NT2/D1 (cell line): ENCODE results near the gene AP2A2.

Experiments
- DNase-seq: peaks from one replicate; pipeline ENCODE4 v3.0.0-alpha.2; 2011; ENCODE audit warnings: low read depth, low spot score
- H3K27me3 ChIP-seq: 2 replicates; pipeline ENCODE4 v1.6.0; 2011; ENCODE audit warnings: mild to moderate bottlenecking; ENCODE audit not compliant: insufficient read length, insufficient read depth
- H3K36me3 ChIP-seq: 2 replicates; pipeline ENCODE4 v1.6.1; 2011; ENCODE audit warnings: mild to moderate bottlenecking, low read length, mixed read lengths; ENCODE audit not compliant: insufficient read depth, insufficient read length
- H3K4me1 ChIP-seq: 2 replicates; pipeline ENCODE4 v1.5.1; 2011; ENCODE audit not compliant: insufficient read depth, insufficient read length
- H3K4me3 ChIP-seq: 2 replicates; pipeline ENCODE4 v1.5.1; 2011; ENCODE audit warnings: low read depth; ENCODE audit not compliant: insufficient read length
- H3K9ac ChIP-seq: 2 replicates; pipeline ENCODE4 v1.6.0; 2011; ENCODE audit warnings: low read depth; ENCODE audit not compliant: insufficient read length
- H3K9me3 ChIP-seq: 2 replicates; pipeline ENCODE4 v1.5.1; 2011; ENCODE audit warnings: mild to moderate bottlenecking, low read length; ENCODE audit not compliant: insufficient read depth
- SUZ12 ChIP-seq: IDR thresholded peaks from 2 replicates; pipeline ENCODE4 v1.6.1; 2011; ENCODE audit not compliant: insufficient read length, insufficient read depth; ENCODE audit errors: extremely low read depth
- YY1 ChIP-seq: IDR thresholded peaks from 2 replicates; pipeline ENCODE4 v1.6.1; 2011; ENCODE audit not compliant: insufficient read length, insufficient read depth
- ZNF274 ChIP-seq: IDR thresholded peaks from 2 replicates; pipeline ENCODE4 v1.6.1; 2011; ENCODE audit warnings: mild to moderate bottlenecking, low read depth, low read length

AP2A2 gene

DNA sequence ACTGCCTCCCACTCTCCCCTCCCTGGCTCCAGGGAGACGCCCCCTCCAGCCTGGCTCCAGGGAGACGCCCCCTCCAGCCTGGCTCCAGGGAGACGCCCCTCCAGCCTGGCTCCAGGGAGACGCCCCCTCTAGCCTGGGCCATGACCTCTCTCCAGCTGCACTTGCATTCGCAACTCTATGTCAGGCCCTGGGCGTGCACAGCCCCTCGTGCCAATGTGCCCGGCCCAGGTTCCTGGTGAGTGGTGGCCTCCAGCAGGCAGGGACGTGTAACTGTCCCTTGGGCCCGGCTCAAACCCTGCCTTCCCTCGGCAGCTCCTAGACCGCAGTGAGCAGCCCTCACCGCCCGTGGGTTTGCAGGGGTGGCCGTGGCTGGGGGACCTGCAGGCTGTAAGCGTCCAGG, 104.0 kb downstream of the AP2A2 start:
- Histone ChIP-seq H3K4me1 (peaks cover 9% of the 10 kb centered on the region), H3K27me3 (no peaks in the 10 kb centered on the region), H3K9ac (no peak overlapping the region), H3K36me3 (peaks cover 17% of the 10 kb centered on the region), H3K9me3 (no peaks in the 10 kb centered on the region), H3K4me3 (no peak overlapping the region)
- no peak for TF ChIP-seq ZNF274
- no peak for TF ChIP-seq YY1
- TF ChIP-seq SUZ12 = no peak
- no peak for DNase-seq

DNA sequence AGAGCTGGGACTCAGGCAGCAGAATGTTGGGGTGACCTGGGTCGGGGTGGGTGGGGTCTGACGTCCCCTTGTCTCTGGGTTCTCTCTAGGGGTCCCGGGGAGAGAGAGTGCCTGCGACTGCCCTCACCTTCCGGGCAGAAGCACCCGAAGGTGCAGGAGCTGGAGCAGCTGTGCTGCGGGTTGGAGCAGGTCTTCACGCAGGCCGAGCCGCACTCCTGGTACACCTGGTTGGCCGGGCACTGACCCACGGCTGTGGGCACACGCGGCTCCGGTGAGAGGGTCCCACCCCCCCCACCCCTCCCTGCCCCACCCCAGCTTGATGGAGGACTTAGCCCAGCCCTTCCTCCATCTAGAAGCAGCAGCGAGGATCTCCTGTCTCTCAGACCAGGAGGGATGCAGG, 104.4 kb downstream of the AP2A2 start:
- Histone ChIP-seq H3K27me3 (no peaks in the 10 kb centered on the region), H3K36me3 (peaks cover 14% of the 10 kb centered on the region), H3K9ac (no peak overlapping the region), H3K4me3 (no peak overlapping the region), H3K9me3 (no peaks in the 10 kb centered on the region), H3K4me1 (peaks cover 12% of the 10 kb centered on the region)
- TF ChIP-seq YY1 (no peak), ZNF274 (no peak), SUZ12 (no peak)
- no peak for DNase-seq

DNA sequence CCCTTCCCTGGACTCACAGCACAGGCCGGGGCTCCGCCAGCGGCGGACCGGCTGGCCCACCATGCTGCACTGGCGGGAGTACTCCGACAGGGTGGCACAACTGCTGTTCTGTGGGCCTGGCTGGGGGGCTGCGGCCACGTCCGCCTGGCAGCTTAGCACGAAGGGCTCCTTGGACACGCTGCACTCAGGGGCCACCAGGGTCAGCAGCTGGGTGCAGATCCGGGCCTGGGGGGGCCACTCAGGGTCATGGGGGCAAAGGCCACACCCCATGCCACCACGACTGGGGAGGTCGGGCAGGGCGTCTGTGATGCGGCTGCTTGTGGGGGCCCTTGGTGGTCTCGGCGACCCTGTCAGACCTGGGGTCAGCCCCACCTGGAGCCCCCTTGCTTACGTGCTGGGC, 104.9 kb downstream of the AP2A2 start:
- peaks cover 10% of the 10 kb centered on the region for H3K36me3 ChIP-seq
- H3K4me1 ChIP-seq = peaks cover 10% of the 10 kb centered on the region
- H3K27me3 ChIP-seq = no peaks in the 10 kb centered on the region
- DNase-seq = no peak
- H3K9ac ChIP-seq = no peak overlapping the region
- no peaks in the 10 kb centered on the region for H3K9me3 ChIP-seq
- TF ChIP-seq SUZ12 (no peak), ZNF274 (no peak), YY1 (no peak)
- H3K4me3 ChIP-seq = no peak overlapping the region

- no peak for DNase-seq
- Histone ChIP-seq H3K4me1 (peaks cover 10% of the 10 kb centered on the region), H3K27me3 (no peaks in the 10 kb centered on the region), H3K4me3 (no peak overlapping the region), H3K9ac (no peak overlapping the region), H3K9me3 (no peaks in the 10 kb centered on the region), H3K36me3 (peaks cover 4% of the 10 kb centered on the region)
- TF ChIP-seq ZNF274 = no peak
- TF ChIP-seq SUZ12 = no peak
- no peak for TF ChIP-seq YY1
Observed at GRCh38 chr11:1031121-1031899, 105.6 kb downstream of the AP2A2 start.

DNA sequence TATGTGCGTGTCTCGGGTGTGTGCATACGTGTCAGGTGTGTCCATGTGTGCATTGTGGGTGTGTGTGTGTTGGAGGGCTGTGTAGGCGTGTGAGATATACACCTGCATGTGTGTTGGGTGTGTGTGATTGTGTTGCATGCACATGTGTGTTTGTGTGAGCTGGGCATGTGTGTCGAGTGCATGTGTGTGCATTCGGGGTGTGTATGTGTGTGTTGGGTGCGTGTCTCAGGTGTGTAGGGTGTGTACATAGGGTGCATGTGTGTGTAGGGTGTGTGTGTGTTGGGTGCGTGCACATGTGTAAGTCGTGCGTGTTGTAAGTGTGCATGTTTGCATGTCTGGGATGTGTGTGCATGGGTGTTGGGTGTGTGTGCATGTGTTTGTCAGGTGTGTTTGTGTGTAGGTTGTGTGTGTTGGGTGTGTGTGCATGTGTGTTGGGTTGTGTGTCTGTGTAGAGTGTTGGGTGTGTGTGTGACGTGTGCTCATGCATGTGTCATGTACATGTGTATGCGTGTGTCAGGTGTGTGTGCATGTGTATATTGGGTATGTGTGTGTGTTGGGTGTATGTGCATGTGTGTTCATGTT, 106.7 kb downstream of the AP2A2 start:
- H3K9ac ChIP-seq = no peak overlapping the region
- DNase-seq = no peak

DNA sequence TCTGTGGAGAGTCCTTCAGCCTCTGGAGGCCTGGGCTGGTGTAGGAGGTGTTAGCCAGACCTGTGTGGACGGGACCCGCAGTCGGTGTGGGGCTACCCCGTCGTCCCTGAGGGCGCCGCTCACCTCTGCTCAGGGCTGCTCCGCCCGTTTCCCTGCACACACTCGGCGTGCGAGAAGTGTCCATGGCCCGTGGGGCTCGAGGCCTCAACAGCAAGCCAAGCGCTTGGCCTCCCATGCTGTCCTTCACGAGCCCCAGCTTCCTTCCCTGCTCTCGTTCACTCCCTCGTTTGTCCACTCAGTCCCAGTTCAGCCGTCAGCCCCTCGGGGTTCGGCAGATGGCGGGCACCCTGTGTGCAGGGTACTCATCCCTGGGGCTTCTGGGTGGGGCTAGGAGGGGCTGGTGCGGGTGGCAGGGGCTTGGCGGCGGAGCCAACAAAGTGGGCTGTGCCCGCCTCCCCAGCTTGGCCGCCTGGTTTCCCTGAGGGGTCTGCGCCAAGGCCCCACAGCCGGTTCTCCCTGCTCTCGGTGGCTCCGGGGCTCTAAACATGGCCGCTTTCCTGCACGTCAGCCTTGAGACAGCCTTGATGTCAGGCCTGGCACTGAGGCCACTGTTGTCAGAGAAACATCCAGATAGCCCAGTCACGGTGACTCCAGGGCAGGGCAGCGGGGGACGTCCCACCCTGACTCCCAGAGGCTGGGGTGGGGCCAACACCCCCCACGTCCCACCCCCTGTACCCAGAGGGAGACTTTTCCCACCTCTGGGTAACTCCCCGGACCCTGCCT, 107.5 kb downstream of the AP2A2 start:
- peaks cover 10% of the 10 kb centered on the region for H3K4me1 ChIP-seq
- no peaks in the 10 kb centered on the region for H3K36me3 ChIP-seq
- no peaks in the 10 kb centered on the region for H3K27me3 ChIP-seq

More for the DNA sequence above, 106.7 kb downstream of the AP2A2 start:
- H3K9me3 ChIP-seq = no peaks in the 10 kb centered on the region
- H3K36me3 ChIP-seq = no peaks in the 10 kb centered on the region
- no peak overlapping the region for H3K4me3 ChIP-seq
- TF ChIP-seq ZNF274 = no peak
- TF ChIP-seq YY1 = no peak
- no peak for TF ChIP-seq SUZ12
- H3K27me3 ChIP-seq = no peaks in the 10 kb centered on the region
- H3K4me1 ChIP-seq = peaks cover 10% of the 10 kb centered on the region

DNA sequence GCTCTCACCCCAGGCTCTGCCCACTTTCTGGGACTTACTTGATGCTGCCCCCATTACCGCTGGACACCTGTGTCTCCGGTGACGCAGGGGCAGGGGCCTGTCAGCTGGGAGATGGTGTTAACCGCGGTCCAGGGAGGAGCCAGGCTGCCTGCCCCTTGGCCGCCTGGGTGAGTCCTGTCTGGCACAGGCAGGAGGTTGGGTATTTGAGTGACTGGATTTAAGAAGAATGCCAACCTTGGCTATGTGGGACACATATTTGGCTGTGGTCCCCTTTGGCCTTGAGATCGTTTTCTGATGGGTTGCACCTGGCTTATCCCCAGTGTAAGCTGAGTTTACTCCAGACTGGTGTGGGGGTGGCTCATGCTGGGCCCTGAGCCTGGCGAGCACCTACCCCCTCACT, 108.3 kb downstream of the AP2A2 start:
- TF ChIP-seq ZNF274 (no peak), SUZ12 (no peak), YY1 (no peak)
- DNase-seq = no peak
- H3K9ac ChIP-seq = no peak overlapping the region
- H3K4me1 ChIP-seq = peaks cover 8% of the 10 kb centered on the region
- no peaks in the 10 kb centered on the region for H3K9me3 ChIP-seq
- no peak overlapping the region for H3K4me3 ChIP-seq
- no peaks in the 10 kb centered on the region for H3K27me3 ChIP-seq
- no peaks in the 10 kb centered on the region for H3K36me3 ChIP-seq

More for the DNA sequence above, 107.5 kb downstream of the AP2A2 start:
- H3K9me3 ChIP-seq = no peaks in the 10 kb centered on the region
- H3K9ac ChIP-seq = no peak overlapping the region
- no peak overlapping the region for H3K4me3 ChIP-seq
- TF ChIP-seq YY1 = no peak
- TF ChIP-seq SUZ12 = no peak
- TF ChIP-seq ZNF274 = no peak
- no peak for DNase-seq
